AG04449 (cell line): ENCODE measurements around the gene COL11A1.

ENCODE experiments used
- CTCF ChIA-PET: fragments of 350-600 bp; formaldehyde crosslinking; extraction: SDS; loops from one replicate; lab custom pipeline; 2021; ENCODE audit warnings: antibody characterized with exemption; lab: Yijun Ruan, JAX
- POLR2A ChIA-PET: fragments of 400-600, 350-600 bp; formaldehyde crosslinking; extraction: SDS; loops from one replicate; lab custom pipeline; 2020; ENCODE audit warnings: antibody characterized with exemption, inconsistent platforms; lab: Yijun Ruan, JAX
- DNase-seq: peaks from one replicate; pipeline ENCODE4 v3.0.0-alpha.2; 2010; ENCODE audit warnings: low read depth, low spot score
- H3K4me3 ChIP-seq: 2 replicates; pipeline ENCODE4 v1.5.1; 2011; ENCODE audit warnings: low read depth, mild to moderate bottlenecking, control low read depth, low read length
- CTCF ChIP-seq: IDR thresholded peaks from one replicate; pipeline ENCODE4 v1.5.1; 2011; ENCODE audit warnings: mild to moderate bottlenecking, moderate library complexity, low read length, control low read depth, inconsistent platforms; ENCODE audit not compliant: insufficient read depth; ENCODE audit errors: missing control alignments

COL11A1 gene

DNA sequence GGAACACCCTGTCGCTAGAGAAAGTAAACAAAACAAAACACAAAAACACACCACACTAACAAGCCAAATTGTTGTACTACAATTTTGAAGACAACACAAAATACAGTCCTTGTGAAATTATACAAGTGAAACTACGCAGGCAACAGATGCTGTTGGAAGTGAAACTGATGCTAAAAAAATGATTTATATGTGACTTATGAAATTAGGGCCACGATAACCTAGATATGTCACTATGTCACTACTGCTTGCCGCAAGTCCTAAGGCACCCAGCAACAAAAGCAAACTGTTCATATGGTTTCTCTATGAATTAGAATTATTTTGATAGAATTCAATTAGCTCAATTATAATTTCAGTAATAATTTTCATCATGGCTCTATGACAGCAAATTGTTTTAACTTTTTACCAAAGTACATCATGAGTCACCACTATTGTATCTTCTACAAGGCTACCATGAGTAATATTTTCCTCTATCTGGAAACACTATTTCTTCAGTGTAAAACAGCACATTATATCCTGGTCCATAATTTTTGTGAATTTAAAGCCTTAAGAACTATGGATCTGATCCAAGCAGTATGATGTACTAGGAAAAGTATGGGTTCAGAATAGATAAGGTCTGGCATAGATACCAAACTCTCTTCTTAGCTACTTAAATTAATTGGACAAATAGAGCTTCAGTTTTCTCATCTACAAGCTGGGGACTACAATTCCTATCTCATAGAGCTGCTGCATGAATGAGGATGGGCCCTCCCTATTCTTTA is 216.3 kb downstream of the COL11A1 start:
- POLR2A ChIA-PET: no interaction called here
- CTCF ChIA-PET: interaction anchor here (1.0 kb wide), 1 partner anchor 42 kb away, joined by 3 read pairs; no protein-coding TSS in a partner anchor
- no peak overlapping the region for H3K4me3 ChIP-seq
- peak; percentile 63 for DNase-seq
- no peak for TF ChIP-seq CTCF

- ChIA-PET POLR2A (no interaction called here), CTCF (no interaction called here)
- no peak for TF ChIP-seq CTCF
These were observed 221.7 kb downstream of the COL11A1 start for GRCh38 chr1:102886638-102887037.

DNA sequence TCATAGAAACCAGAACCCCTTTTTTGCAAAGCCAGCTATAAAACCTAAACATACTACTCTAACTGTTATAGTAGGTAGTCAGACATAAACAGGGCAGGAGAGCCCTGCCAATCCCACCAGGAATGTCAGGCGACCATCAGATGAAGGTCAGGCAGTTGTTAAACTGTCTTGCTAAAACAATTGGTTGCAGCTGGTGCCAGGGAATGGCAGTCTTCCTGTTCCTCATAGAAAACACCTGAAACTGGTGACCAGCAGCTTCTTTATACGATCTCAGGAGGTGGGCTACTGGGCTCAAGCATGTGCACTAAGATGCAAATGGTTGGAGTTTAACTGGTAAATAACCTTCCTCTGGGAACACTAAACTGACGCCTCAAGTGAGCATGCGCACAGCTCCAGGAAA is 224.1 kb downstream of the COL11A1 start:
- no peak for DNase-seq
- POLR2A ChIA-PET: no interaction called here
- CTCF ChIA-PET: no interaction called here
- H3K4me3 ChIP-seq: no peak overlapping the region
- no peak for TF ChIP-seq CTCF

More at GRCh38 chr1:102886638-102887037, 221.7 kb downstream of the COL11A1 start:
- no peak for DNase-seq
- no peak overlapping the region for H3K4me3 ChIP-seq

DNA sequence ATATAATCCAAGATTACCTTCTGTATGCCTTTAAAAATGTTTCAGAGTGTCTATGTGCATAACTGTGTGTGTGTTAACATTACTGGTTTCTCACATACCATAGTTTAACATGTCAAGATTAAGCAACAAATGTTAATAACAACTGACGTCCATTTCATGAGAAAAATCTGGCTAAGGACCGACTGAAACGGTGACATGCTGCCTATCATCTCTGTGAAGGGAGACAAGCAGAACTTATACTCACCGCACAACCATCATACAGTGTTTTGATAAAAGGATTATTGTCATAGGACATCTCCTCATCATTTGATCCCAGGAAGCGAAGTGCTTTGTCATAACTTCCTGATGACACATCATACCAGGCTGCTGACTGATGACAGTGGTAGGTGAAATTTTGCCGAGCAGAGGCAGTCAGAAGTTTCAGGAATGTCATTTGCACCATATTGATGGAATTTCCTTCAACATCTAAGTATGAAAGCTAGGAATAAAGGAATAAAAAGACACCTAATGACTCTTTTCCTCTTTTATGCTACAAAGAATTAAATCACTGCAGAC is 228.8 kb downstream of the COL11A1 start:
- DNase-seq: peak; percentile 65
- POLR2A ChIA-PET: no interaction called here
- CTCF ChIA-PET: interaction anchor here (1.9 kb wide), 1 partner anchor 27 kb away, joined by 8 read pairs; no protein-coding TSS in a partner anchor
- no peak overlapping the region for H3K4me3 ChIP-seq
- TF ChIP-seq CTCF: no peak

DNA sequence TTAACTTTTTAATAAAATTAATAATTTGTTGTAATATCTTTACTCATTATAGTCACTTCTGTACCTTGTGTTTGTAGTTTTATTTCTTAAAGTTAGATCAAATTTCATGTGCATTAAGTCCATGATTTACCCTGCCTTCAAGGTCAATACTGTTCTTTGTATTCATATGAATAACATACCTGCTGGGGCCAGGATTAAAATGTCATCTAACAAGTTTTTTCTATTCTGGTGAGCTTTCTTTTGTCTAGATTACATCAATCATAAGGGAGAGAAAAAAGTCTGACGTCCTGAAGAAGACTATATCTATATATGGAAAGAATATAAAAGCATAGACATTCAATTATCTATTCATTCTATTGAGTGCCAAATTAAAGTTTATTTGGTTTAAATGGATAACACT is 232.6 kb downstream of the COL11A1 start:
- POLR2A ChIA-PET: no interaction called here
- CTCF ChIA-PET: no interaction called here
- no peak for TF ChIP-seq CTCF
- DNase-seq: no peak
- no peak overlapping the region for H3K4me3 ChIP-seq

DNA sequence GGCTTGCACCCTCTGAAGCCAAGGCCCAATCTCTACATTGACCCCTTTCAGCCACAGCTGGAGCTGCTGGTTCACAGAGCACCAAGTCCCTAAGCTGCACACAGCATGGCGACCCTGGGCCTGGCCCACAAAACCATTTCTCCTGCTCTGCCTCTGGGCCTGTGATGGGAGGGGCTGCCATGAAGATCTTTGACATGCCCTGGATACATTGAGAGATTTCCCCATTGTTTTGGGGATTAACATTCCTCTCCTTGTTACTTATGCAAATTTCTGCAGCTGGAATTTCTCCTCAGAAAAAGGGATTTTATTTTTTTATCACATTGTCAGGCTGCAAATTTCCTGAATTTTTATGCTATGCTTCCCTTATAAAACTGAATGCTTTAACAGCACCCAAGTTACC is 235.8 kb downstream of the COL11A1 start:
- DNase-seq: no peak
- no peak for TF ChIP-seq CTCF
- ChIA-PET POLR2A (no interaction called here), CTCF (interaction anchor here (1.0 kb wide), 1 partner anchor 9 kb away, joined by 3 read pairs; no protein-coding TSS in a partner anchor)
- H3K4me3 ChIP-seq: no peak overlapping the region
